Sigmoid colon (tissue), 4 donors: ENCODE data around the gene PPP1R14D.

Experiments
- EP300 ChIP-seq, 4 donors: sonication (generic); formaldehyde crosslinking; IDR thresholded peaks; one replicate each; pipeline ENCODE4 v1.6.1; 2017; ENCODE audit warnings: antibody characterized with exemption in 4 of 4
- POLR2AphosphoS5 ChIP-seq, 4 donors: sonication (generic); formaldehyde crosslinking; IDR thresholded peaks; one replicate each; pipeline ENCODE4 v1.6.1; 2017; ENCODE audit warnings: antibody characterized with exemption in 4 of 4
- TF ChIP-seq, protein P1 (sequence below), 4 experiments: fragments of 450-650 bp in 3 of 4; fragments of 200-600 bp in 1 of 4; IDR thresholded peaks; one replicate each; pipeline ENCODE4 v1.5.1; 2016 to 2019; ENCODE audit warnings: antibody characterized with exemption in 4 of 4, mild to moderate bottlenecking in 3 of 4, moderate library complexity in 2 of 4

DNA sequence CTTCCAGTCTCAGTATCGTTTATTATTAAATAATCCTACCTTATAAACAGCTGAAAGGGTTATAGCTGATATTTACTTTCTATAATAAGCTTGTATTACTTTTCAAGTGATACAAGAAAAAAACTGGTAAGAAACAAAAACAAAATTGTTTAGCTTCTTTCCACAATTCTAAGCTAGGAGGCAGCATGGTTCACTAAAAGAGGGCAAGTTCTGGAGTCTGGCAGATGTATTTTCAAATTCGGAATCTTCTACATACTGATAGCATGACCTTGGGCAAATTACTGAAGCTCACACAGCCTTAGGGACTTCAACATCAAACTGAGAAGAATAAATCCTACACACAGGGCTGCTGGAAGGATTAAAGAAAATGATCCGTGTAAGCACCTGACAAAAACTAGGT, 43.3 kb downstream of the PPP1R14D start:
- TF ChIP-seq, protein P1, sequence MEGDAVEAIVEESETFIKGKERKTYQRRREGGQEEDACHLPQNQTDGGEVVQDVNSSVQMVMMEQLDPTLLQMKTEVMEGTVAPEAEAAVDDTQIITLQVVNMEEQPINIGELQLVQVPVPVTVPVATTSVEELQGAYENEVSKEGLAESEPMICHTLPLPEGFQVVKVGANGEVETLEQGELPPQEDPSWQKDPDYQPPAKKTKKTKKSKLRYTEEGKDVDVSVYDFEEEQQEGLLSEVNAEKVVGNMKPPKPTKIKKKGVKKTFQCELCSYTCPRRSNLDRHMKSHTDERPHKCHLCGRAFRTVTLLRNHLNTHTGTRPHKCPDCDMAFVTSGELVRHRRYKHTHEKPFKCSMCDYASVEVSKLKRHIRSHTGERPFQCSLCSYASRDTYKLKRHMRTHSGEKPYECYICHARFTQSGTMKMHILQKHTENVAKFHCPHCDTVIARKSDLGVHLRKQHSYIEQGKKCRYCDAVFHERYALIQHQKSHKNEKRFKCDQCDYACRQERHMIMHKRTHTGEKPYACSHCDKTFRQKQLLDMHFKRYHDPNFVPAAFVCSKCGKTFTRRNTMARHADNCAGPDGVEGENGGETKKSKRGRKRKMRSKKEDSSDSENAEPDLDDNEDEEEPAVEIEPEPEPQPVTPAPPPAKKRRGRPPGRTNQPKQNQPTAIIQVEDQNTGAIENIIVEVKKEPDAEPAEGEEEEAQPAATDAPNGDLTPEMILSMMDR (IDR thresholded peaks at IDR 0.05) = no peak
- no peak for TF ChIP-seq POLR2AphosphoS5 (IDR thresholded peaks at IDR 0.05)
- TF ChIP-seq EP300 (IDR thresholded peaks at IDR 0.05) = no peak
